ENCODE results near the gene CD99L2. TPM values are rescaled to one million over a fixed set of nuclear protein-coding genes. Genes with fewer than 3 reads are reported as not detected.

The CD99L2 gene
- total and polyA plus RNA-seq, 3 donors from 2014 or later: 35.4 to 56.6 (median 36.5) TPM

- WGBS, 2 donors: 90 to 93% methylated on average over 4 of the region's 4 CpGs
- Histone ChIP-seq H3K4me1 (no peaks in the 10 kb centered on the region), H3K4me3 (no peak overlapping the region), H3K9me3 (no peaks in the 10 kb centered on the region), H3K27me3 (no peaks in the 10 kb centered on the region), H3K27ac (no peak overlapping the region), H3K36me3 (ENCODE audit: low read depth, missing control alignments) (no peaks in the 10 kb centered on the region)
- TF ChIP-seq, protein P1, sequence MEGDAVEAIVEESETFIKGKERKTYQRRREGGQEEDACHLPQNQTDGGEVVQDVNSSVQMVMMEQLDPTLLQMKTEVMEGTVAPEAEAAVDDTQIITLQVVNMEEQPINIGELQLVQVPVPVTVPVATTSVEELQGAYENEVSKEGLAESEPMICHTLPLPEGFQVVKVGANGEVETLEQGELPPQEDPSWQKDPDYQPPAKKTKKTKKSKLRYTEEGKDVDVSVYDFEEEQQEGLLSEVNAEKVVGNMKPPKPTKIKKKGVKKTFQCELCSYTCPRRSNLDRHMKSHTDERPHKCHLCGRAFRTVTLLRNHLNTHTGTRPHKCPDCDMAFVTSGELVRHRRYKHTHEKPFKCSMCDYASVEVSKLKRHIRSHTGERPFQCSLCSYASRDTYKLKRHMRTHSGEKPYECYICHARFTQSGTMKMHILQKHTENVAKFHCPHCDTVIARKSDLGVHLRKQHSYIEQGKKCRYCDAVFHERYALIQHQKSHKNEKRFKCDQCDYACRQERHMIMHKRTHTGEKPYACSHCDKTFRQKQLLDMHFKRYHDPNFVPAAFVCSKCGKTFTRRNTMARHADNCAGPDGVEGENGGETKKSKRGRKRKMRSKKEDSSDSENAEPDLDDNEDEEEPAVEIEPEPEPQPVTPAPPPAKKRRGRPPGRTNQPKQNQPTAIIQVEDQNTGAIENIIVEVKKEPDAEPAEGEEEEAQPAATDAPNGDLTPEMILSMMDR (IDR thresholded peaks at IDR 0.05): no peak
- no peak for TF ChIP-seq POLR2A (IDR thresholded peaks at IDR 0.05)
- intact Hi-C loops (cut with DNase I; ENCODE audit: low total_unique reads): no loop called here
- no peak for DNase-seq
Observed at GRCh38 chrX:150753968-150754367, 144.5 kb downstream of the CD99L2 start.

DNA sequence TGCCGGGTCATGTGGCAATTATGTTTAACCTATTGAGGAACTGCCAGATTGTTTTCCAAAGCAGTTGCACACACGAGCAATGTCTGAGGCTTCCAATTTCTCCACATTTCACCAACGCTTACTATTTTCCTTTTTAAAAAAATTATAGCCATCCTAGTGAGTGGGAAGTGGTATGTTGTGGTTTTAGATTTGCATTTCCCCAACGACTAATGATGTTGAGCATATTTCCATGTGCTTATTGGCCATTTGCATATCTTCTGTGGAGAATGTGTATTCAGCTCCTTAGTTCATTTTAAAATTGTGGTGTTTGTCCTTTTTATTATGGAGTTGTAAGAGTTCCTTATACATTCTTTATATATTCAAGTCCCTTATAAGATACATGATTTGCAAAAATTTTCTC is 145.1 kb downstream of the CD99L2 start:
- no peaks in the 10 kb centered on the region for H3K4me1 ChIP-seq
- TF ChIP-seq, protein P1 (IDR thresholded peaks at IDR 0.05): no peak
- TF ChIP-seq POLR2A (IDR thresholded peaks at IDR 0.05): no peak
- no peaks in the 10 kb centered on the region for H3K27me3 ChIP-seq
- DNase-seq: no peak
- intact Hi-C loops (cut with DNase I; ENCODE audit: low total_unique reads): no loop called here
- H3K27ac ChIP-seq: no peak overlapping the region
- no peaks in the 10 kb centered on the region for H3K36me3 ChIP-seq (ENCODE audit: low read depth, missing control alignments)
- WGBS, 2 donors: 71 to 88% methylated on average over 4 of the region's 4 CpGs
- H3K4me3 ChIP-seq: no peak overlapping the region
- H3K9me3 ChIP-seq: no peaks in the 10 kb centered on the region

DNA sequence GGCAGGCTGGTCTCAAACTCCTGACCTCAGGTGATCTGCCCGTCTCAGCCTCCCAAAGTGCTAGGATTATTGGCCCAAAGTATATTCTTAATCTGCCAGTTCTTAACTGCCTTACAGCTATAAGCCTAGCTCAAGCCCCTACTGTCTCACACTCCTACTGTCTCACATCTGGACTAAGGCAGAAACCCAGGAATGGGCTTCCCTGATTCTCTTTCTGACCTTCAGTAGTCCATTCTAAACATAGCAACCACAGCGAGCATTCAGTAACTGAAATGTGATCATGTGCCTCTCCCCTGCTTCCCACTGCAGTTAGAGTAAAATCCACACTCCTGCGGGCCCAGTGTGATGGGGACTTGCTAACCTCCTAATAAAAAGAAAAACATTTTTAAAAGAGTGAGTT is 146.3 kb downstream of the CD99L2 start:
- Histone ChIP-seq H3K36me3 (ENCODE audit: low read depth, missing control alignments) (no peaks in the 10 kb centered on the region), H3K4me1 (no peaks in the 10 kb centered on the region), H3K9me3 (no peaks in the 10 kb centered on the region), H3K27me3 (no peaks in the 10 kb centered on the region), H3K4me3 (no peak overlapping the region), H3K27ac (no peak overlapping the region)
- intact Hi-C loops (cut with DNase I; ENCODE audit: low total_unique reads): no loop called here
- TF ChIP-seq, protein P1 (IDR thresholded peaks at IDR 0.05): no peak
- TF ChIP-seq POLR2A (IDR thresholded peaks at IDR 0.05): no peak
- 85 to 89% methylated on average over 3 of the region's 3 CpGs for WGBS, 2 donors
- DNase-seq: no peak

- H3K4me3 ChIP-seq: no peak overlapping the region
- 76 to 95% methylated on average over 5 to 9 of the region's 9 CpGs for WGBS, 2 donors
- H3K36me3 ChIP-seq (ENCODE audit: low read depth, missing control alignments): no peaks in the 10 kb centered on the region
- intact Hi-C loops (cut with DNase I; ENCODE audit: low total_unique reads): no loop called here
- H3K27me3 ChIP-seq: no peaks in the 10 kb centered on the region
- DNase-seq: no peak
- H3K4me1 ChIP-seq: no peaks in the 10 kb centered on the region
- H3K9me3 ChIP-seq: no peaks in the 10 kb centered on the region
- no peak overlapping the region for H3K27ac ChIP-seq
- TF ChIP-seq POLR2A (IDR thresholded peaks at IDR 0.05): no peak
- TF ChIP-seq, protein P1 (IDR thresholded peaks at IDR 0.05): no peak
Observed at GRCh38 chrX:150736475-150736874, 162.0 kb downstream of the CD99L2 start.

GRCh38 chrX:150731795-150732194 is 166.7 kb downstream of the CD99L2 start:
- WGBS, 2 donors: 90 to 95% methylated on average over 3 of the region's 3 CpGs
- H3K9me3 ChIP-seq: no peaks in the 10 kb centered on the region
- H3K36me3 ChIP-seq (ENCODE audit: low read depth, missing control alignments): no peaks in the 10 kb centered on the region
- no peak overlapping the region for H3K27ac ChIP-seq
- no peaks in the 10 kb centered on the region for H3K27me3 ChIP-seq
- TF ChIP-seq, protein P1 (IDR thresholded peaks at IDR 0.05): no peak
- TF ChIP-seq POLR2A (IDR thresholded peaks at IDR 0.05): no peak
- H3K4me1 ChIP-seq: no peaks in the 10 kb centered on the region
- H3K4me3 ChIP-seq: no peak overlapping the region
- no peak for DNase-seq
- intact Hi-C loops (cut with DNase I; ENCODE audit: low total_unique reads): no loop called here
